ENCODE data around the gene MYADM.
A peak's percentile ranks its signal among the peaks of the same experiment; 100 is the strongest.

MYADM gene

DNA sequence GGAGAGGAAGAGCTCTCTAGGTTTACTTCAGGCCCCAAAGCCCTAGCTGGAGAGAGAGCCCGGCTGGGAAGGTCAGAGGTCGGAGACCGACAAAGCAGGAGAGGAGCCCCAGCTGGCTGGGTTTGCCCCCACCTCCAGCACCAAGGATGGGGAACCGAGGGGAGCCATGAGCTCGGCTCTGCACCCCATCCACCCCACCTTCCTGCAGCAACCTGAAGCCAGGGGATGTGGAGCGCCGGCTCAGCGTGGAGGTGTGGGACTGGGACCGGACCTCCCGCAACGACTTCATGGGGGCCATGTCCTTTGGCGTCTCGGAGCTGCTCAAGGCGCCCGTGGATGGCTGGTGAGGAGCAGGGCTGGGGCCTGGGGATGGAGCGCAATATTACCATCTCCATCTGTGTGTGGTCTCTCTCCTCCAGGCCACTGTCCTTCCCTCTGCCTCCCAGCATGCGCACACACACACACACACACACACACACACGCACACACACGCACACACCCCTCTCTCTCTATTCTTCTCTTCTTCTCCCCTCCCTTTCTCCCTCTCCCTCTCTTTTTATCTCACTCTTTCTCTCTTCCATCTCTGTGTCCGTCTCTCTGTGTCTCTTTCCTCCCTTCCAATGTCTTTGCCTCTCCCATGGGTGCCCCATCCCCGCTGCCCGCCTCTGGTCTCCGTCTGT lies 24.8 kb downstream of the MYADM start:
- no peak for DNase-seq

- DNase-seq, result peak; percentile 51
Measured at GRCh38 chr19:53892981-53893325, 25.3 kb downstream of the MYADM start.

GRCh38 chr19:53894707-53895106 lies 27.0 kb downstream of the MYADM start:
- no peak for DNase-seq

DNA sequence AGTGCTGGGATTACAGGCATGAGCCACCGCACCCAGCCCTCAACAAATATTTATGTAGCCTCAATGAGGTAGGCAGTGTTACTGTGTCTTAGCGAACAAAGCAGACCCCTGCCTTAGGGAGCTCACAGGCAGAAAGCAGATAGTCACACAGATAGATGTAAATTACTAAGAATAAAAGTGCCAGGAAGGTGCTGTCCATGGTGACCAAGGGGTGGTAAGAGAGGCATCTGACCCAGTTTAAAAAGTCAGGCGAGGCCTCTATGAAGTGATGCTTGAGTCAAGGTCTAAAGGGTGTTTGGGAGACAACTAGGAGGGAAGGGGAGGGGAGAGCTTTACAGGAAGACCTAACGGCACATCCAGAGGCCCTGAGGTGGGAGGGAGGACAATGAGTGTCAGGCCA lies 29.0 kb downstream of the MYADM start:
- DNase-seq, result no peak

DNA sequence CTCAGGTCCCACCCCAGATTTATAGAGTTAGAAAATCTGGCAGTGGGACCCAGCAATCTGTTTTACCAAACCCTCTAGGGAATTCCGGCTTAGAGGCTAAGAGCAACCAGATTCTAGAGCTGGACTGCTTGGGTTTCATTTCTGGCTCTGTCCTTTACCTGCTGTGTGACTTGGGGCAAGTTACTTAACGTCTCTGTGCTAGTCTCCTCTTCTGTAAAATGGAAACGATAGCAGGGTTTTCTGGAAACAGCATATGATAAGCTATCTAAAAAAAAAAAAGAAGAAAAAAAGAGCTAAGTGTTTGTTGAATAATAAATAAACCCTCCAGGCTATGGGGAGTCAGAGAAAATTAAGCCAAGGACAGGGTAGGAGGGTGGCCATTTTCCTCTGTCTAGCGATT lies 29.8 kb downstream of the MYADM start:
- no peak for DNase-seq

DNA sequence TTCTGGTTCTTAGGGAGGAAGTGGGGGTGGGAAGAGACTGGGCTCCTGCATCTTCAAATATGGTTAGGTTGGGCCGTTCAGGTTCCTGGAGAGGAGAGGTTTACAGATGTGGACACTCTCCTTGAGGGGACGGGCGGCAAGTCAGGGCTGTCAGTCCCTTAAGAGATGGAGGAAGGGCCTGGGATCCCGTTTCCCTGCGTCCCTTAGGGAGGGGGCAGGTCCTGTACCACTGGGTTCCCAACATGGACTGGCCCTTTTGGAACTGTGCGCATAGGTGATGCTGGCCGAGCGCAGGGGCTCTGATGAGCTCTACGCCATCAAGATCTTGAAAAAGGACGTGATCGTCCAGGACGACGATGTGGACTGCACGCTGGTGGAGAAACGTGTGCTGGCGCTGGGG lies 30.5 kb downstream of the MYADM start:
- no peak for DNase-seq

GRCh38 chr19:53898636-53899341 lies 31.1 kb downstream of the MYADM start:
- peak; percentile 38 for DNase-seq

DNA sequence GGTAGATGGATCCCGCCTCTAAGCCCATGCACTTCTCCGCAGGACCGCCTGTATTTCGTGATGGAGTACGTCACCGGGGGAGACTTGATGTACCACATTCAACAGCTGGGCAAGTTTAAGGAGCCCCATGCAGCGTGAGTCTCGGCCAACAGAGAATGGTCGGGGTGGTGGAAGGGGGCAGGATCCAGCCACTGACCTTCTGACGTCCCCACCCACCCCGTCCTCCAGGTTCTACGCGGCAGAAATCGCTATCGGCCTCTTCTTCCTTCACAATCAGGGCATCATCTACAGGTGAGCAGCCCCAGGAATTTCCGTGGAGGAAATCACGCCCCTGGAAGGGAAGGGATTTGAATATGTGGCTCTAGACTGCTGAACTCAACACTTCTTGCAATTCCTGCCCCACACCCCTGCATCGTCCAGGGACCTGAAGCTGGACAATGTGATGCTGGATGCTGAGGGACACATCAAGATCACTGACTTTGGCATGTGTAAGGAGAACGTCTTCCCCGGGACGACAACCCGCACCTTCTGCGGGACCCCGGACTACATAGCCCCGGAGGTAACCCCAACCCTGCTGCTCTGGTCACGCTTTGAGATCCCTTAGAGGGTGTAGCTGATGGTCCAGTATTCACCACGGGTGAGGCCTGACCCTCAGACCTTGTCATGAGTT lies 32.6 kb downstream of the MYADM start:
- no peak for DNase-seq

DNA sequence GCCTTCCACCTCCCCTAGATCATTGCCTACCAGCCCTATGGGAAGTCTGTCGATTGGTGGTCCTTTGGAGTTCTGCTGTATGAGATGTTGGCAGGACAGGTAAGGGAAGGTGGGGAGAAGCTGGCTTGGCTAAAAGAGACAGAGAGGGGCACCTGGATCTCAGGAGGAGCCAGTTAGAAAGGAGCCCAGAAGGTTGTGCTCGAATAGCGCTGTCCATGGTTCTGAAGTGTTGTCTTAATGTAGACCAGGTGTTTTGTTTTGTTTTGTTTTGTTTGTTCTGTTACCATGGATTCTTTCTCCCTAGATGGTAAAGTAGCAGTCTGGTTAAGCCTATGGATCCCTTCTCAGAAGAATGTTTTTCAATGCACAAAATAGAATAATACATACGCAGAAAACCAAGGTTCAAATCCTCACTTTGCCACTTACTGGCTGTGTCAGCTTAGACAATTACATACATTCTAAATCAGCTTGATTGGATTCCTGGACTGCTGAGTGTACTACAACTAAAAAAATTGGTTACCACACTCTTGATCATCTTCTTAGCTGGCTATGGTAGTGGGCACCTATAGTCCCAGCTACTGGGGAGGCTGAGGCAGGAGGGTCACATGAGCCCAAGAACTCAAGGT lies 35.5 kb downstream of the MYADM start:
- DNase-seq, result peak; percentile 79

- peak; percentile 73 for DNase-seq
Measured at GRCh38 chr19:53904909-53905308, 37.2 kb downstream of the MYADM start.

DNA sequence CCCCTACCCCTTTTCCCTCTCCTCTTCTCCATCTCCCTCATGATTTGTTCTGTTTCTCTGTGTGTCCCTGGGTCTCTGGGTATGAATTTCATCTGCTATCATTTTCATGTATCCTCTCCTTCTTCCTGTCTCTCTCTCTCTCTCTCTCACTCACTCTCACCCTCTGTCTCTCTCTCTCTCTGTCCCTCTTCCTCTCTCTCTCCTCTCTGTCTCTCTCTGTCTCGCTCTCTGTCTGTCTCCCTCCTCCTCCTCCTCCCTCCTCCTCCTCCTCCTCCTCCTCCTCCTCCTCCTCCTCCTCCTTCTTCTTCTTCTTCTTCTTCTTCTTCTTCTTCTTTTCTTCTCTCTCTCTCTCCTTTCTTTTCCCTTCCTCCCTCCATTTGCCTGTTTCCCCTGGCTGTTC lies 38.1 kb downstream of the MYADM start:
- DNase-seq, result no peak

DNA sequence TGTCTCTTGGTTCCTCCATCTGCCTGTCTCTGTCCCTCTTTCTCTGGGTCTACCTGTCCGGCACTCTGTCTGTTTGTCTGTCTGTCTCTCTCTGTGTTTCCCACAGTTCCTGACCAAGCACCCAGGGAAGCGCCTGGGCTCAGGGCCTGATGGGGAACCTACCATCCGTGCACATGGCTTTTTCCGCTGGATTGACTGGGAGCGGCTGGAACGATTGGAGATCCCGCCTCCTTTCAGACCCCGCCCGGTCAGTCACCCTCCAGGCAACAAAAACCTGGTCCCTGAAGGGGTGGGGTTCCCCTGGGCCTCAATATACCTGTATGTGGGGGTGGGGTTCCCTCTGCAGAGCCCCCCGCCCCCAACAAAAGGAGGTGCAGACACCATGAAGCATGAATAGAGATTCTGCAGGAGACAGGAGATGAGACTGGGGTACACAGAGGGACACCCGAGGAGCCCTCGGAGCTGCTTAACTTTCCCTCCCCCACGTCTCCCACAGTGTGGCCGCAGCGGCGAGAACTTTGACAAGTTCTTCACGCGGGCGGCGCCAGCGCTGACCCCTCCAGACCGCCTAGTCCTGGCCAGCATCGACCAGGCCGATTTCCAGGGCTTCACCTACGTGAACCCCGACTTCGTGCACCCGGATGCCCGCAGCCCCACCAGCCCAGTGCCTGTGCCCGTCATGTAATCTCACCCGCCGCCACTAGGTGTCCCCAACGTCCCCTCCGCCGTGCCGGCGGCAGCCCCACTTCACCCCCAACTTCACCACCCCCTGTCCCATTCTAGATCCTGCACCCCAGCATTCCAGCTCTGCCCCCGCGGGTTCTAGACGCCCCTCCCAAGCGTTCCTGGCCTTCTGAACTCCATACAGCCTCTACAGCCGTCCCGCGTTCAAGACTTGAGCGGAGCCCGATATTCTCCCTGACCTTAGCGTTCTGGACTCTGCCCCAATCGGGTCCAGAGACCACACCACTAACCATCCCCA lies 38.8 kb downstream of the MYADM start:
- DNase-seq, result peak; percentile 47

- DNase-seq, result no peak
Measured at GRCh38 chr19:53907193-53907581, 39.5 kb downstream of the MYADM start.

DNA sequence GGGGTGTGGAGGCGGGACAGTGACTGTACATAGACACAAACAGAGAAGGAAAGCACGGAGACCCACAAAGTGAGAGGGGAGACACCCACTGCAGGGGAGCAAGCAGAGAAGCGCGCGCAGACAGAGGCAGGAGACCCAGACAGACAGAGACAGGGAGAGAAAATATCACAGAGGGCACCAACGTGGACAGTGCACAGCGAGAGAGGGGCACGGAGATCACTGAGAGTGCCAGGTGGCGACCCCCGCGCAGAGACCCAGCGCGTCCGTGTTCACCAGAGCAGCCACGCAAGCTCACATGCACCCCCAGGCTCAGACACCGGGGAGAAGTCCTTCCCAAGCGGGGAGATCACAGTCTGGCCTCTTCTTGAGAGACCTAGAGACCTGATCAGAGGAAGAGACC lies 40.0 kb downstream of the MYADM start:
- DNase-seq, result no peak

DNA sequence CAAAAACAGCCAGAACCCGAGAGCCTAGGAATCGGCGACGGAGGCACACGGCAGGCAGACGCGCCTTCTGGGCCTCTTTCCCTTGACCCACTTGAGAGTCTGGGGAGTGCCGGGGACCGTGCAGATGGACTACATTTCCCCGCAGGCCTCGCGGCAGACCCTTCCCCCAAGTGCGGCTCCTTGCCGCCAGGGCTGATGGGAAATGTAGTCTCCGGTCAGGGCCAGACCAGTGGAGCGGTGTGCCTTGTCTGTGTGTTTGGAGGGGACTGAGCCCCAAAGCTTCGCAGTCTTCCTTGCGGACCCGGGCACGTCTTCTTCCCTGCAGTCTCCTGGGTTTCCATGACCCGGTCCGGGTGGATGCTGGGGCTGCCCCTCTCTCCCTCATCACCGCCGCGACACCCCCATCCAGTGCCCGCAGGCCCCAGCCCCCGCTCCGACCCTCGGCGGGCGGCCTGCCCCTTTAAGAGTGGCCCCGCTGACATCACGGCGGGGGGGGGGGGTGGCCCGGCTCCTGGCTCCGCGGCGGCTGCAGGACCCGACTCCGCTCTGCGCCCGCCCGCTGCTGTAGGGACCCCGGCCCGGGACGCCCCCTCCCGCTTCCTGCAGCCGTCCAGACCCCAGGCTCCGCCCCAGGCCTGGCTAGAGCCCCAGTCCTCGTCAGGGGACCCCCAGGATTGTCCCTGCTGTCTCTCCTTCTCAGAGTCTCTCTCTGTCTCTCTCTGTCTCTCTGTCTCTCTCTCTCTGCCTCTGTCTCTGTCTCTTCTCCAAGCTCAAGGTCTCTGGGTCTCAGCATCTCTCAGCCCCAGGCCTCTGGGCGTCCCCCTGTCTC lies 40.6 kb downstream of the MYADM start:
- peak; percentile 64 for DNase-seq

DNA sequence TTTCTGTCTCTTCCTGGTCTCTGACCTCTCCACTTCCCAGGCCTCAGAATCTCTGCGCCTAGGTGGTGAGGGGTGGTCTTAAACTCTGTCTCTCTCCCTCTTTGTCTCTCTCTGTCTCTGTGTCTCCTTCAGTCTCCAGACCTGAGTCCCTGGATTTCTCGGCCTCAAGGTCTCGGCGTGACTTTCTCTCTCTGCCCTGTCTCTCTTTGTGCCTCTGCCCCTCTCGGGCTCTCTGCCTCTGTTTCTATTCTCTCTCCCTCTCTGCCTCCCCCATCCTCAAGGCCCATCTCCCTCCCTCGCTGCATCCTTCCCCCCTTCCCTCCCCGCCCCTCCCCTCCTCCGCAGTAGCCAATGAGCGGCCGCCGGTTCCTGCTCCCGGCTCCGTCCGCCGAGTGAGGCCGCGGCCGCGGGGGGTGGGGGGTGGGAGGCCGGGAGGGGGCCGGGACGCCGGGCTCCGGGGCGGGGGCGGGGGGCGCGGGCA lies 41.3 kb downstream of the MYADM start, which contains the start of gene CACNG7:
CACNG7 (plus strand) TSS at position 344 of the 481 bp plus-strand sequence. CDS start 3,554 bp downstream, outside the sequence.
- no peak for DNase-seq

GRCh38 chr19:53909471-53910169 lies 41.9 kb downstream of the MYADM start:
- DNase-seq, result no peak

- DNase-seq, result no peak
Measured at GRCh38 chr19:53910170-53910518, 42.5 kb downstream of the MYADM start.

DNA sequence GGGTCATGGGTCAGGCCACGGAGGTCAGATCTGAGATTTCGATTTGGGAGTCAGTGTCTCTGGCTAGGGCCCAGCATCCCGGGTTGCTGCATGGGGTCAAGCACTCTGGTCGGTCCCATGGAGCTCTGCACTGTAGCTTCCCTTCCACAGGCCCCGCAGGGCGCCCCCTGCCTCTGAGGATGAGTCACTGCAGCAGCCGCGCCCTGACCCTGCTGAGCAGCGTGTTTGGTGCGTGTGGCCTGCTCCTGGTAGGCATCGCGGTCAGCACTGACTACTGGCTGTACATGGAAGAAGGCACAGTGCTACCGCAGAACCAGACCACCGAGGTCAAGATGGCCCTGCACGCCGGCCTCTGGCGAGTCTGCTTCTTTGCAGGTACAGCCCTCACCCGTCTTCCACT lies 45.0 kb downstream of the MYADM start:
- DNase-seq, result peak; percentile 50

- DNase-seq, result no peak
Measured at GRCh38 chr19:53915000-53915399, 47.3 kb downstream of the MYADM start.

- DNase-seq, result no peak
Measured at GRCh38 chr19:53916004-53916403, 48.3 kb downstream of the MYADM start.
